GM18511 (cell line): ENCODE data around the gene CDC25C.
A peak's percentile ranks its signal among the peaks of the same experiment; 100 is the strongest.
"Not testable (repeated sequence)": the region's sequence is repeated elsewhere in the genome, so short reads cannot be mapped to it uniquely, and the experiment has no call there.

ENCODE experiments used
- ATAC-seq: cut with Tn5 transposase; IDR thresholded peaks from one replicate; pipeline ENCODE4 v1.9.1; 2021; ENCODE audit warnings: mild to moderate bottlenecking, moderate library complexity; ENCODE audit not compliant: unreplicated experiment

CDC25C gene

GRCh38 chr5:138349852-138350562 lies 18.4 kb upstream of the CDC25C start:
- ATAC-seq, result no peak

GRCh38 chr5:138346889-138347288 lies 15.3 kb upstream of the CDC25C start:
- ATAC-seq, result no peak

GRCh38 chr5:138344887-138345622 lies 13.5 kb upstream of the CDC25C start:
- no peak for ATAC-seq

- ATAC-seq, result no peak
These were observed 8.4 kb upstream of the CDC25C start for GRCh38 chr5:138340008-138340407.

- ATAC-seq, result no peak
These were observed 7.9 kb upstream of the CDC25C start for GRCh38 chr5:138339464-138339863.

GRCh38 chr5:138339091-138339456 lies 7.5 kb upstream of the CDC25C start:
- ATAC-seq, result no peak

GRCh38 chr5:138338411-138339090 lies 6.9 kb upstream of the CDC25C start:
- peak; percentile 15 for ATAC-seq

GRCh38 chr5:138337685-138338410 lies 6.2 kb upstream of the CDC25C start, which contains the start of gene FAM53C:
FAM53C (plus strand) TSS chr5:138338266; CDS start chr5:138341336, 3,070 bp downstream.
- ATAC-seq, result peak; percentile 85

GRCh38 chr5:138336952-138337684 lies 5.5 kb upstream of the CDC25C start:
- ATAC-seq, result peak; percentile 30

- no peak for ATAC-seq
These were observed 3.4 kb upstream of the CDC25C start for GRCh38 chr5:138334867-138335447.

GRCh38 chr5:138330813-138331448 lies 673 bp downstream of the CDC25C start:
- ATAC-seq, result no peak

- not testable (repeated sequence) for ATAC-seq
These were observed 13.4 kb downstream of the CDC25C start for GRCh38 chr5:138318211-138318610.

GRCh38 chr5:138316355-138316754 lies 15.2 kb downstream of the CDC25C start:
- no peak for ATAC-seq

GRCh38 chr5:138315751-138316278 lies 15.8 kb downstream of the CDC25C start:
- no peak for ATAC-seq

- ATAC-seq, result no peak
These were observed 25.8 kb downstream of the CDC25C start for GRCh38 chr5:138305797-138306196.

- no peak for ATAC-seq
These were observed 28.2 kb downstream of the CDC25C start for GRCh38 chr5:138303372-138303771.

GRCh38 chr5:138289296-138289695 lies 42.3 kb downstream of the CDC25C start:
- ATAC-seq, result no peak

- no peak for ATAC-seq
These were observed 44.4 kb downstream of the CDC25C start for GRCh38 chr5:138287246-138287645.
